GM19043 (cell line): ENCODE results near the gene DCDC2C.
A peak's percentile ranks its signal among the peaks of the same experiment; 100 is the strongest.

ENCODE experiments used
- ATAC-seq: cut with Tn5 transposase; IDR thresholded peaks from one replicate; pipeline ENCODE4 v1.9.1; 2021; ENCODE audit warnings: low read depth; ENCODE audit not compliant: unreplicated experiment

The DCDC2C gene

DNA sequence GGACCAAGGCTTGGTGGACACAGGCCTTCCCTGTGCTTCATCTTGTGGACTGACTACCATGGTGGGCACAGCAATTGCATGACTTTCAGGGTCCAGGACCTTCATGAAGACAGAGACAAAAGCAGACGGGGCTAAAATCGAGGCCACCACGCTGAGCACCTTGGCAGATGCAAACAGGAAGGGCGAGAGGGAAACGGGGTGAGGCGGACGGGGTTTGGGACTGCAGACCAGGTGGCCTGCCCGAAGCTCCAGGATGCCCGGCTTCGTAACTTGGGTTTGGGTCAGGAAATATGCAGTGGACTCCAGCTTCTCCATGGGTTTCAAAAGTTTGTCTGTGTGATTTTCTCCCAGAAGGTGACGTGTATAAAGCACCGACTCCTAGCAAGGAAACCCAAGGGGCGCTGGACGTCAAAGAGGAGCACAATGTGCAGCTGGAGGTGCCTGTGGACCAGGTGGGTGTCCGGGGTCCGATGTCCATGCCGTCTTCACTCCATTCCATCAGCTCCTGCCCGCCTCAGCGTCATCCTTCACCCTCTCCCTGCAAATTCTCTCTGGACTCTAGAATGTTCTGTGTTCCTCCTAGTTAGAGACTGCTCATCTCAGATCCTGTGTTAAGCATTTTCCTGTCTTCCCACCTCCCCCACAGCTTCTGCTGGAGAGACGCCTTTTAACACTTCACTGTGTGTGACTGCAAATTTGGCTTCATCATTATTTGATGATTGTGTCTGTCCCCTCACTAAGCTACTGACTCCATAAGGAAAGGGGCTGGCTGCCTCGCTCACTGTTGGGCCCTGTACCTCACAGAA lies 65.8 kb downstream of the DCDC2C start:
- ATAC-seq: no peak

DNA sequence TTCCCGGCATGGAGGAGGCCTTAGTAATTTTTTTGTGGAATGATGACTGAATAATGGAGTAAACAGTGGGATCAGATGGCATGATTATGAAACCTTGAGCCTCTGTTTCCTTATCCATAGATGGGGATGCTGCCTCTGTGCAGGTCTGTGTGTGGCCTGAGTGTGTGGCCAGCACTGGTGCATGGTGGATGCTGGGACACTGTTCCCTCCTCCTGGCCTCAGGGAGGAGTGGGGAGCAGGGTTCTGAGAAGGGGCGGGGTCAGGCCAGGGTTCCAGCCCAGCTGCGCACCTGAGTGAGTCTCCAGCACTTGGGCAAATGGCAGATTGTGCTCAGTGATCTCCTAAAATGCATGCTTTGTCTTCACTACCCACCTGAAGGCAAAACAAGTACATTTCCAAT lies 66.4 kb downstream of the DCDC2C start:
- no peak for ATAC-seq

- ATAC-seq: no peak
Measured at GRCh38 chr2:3770724-3771415, 67.5 kb downstream of the DCDC2C start.

GRCh38 chr2:3771576-3771975 lies 68.2 kb downstream of the DCDC2C start:
- ATAC-seq: no peak

DNA sequence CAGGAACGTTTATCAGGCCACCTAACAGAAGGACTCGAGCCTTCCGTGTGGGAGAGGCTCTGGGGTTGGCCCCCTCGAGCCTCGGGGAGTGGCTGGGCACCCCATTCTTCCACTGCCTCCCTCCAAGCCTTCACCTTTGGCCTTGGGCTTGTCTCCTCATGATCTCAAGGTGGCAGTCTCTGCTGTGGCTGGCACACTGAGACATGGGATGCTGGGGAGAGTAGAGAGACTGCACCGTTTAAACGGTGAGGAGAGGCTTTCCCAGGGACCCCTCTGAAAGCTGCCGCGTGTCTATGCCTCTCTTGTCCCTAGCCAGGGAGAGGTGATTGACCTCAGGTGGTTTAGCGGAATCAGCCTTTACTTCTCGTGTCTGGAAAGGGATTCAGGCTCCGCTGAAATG lies 71.0 kb downstream of the DCDC2C start:
- ATAC-seq: no peak

DNA sequence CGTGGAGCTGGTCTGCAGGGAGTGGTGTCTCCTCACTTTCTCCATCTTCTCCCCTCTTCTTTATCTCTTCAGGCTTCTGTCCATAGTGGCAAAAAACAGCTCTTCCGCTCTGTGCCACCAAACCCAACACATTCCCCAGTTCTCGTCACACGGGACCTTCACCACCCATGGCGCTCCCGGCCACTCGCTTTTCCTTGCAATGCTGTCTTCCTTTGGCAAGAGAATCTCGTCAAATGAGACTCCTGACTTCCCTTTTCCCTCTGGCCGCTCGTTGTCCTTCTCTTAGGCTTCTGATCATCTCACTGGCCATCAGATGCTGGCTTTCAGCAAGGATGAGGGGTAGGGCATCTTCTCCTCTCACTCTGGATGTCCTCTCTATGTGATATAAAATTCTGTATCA lies 72.9 kb downstream of the DCDC2C start:
- ATAC-seq: no peak

DNA sequence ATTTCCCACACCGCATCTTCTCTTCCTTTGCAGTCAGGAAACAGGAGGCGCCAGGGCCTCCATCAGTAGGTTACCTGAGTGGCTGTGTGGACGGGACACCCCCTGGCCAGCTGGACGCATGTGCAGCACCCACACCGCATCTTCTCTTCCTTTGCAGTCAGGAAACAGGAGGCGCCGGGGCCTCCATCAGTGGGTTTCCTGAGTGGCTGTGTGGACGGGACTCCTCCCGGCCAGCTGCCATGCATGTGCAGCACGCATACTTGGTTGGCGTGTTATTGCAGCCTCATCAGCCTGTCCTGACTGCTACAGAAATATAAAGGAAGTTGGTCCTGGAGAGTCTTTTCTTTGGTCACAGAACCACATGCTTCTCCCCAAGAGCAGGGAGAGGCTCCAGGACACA lies 74.6 kb downstream of the DCDC2C start:
- ATAC-seq: no peak

DNA sequence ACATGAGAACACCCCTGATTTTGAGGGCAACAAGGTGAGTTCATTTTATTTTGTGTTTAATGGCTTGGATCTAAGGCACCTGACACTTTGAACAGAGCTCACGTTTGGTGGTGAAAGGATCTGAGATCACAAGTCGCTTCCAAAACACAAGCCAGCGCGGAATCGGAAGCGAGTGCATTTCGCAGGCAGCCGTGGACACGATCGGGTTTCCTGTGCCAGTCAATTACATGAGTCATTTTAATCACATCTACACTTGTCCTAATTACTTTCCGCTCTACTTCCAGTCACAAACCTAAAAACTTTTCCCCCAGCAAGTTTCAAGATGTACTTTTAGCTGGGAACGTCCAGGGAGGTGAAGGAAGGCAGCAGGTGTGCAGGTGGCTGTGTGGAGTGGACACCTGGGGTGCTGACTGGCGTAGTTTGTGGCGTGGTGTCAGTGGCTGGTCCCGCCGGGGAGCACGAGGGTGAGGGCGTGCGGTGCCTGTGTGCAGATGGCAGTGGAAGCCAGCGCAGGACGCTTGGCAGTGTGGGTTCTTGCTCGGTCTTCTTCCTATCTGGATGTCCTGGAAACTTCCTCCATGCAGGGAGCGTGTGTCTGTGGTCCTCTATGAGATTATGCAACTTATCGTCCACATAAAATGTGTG lies 75.6 kb downstream of the DCDC2C start:
- no peak for ATAC-seq

DNA sequence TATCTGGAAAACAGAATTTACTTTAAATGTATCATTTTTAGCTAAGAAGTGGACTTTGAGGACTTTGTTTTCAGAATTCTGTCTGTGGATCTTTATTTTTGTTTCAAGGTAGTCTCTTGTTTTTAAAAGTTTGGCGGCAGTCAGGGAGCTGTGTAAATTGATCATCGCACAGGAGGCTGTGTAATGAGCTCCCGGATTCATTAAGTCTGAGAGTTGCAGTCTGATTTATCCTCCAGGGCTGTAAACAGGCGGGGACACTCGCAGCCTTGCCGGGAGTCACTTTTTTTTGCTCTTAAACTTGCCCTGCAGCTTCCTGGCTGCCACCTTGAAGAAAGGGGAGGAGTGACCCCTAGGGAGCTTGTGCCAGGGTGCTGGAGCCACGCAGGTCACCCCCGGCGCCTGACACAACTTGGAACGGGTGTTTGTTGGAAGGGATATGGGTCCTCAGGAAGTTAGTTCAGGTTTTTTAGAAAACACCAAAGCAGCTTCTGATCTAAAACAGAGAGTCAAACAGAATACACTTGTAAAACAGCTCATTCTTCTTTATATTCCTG lies 76.2 kb downstream of the DCDC2C start:
- no peak for ATAC-seq

- peak; percentile 100 for ATAC-seq
Measured at GRCh38 chr2:3780477-3781402, 77.4 kb downstream of the DCDC2C start.

- no peak for ATAC-seq
Measured at GRCh38 chr2:3784731-3785130, 81.4 kb downstream of the DCDC2C start.

DNA sequence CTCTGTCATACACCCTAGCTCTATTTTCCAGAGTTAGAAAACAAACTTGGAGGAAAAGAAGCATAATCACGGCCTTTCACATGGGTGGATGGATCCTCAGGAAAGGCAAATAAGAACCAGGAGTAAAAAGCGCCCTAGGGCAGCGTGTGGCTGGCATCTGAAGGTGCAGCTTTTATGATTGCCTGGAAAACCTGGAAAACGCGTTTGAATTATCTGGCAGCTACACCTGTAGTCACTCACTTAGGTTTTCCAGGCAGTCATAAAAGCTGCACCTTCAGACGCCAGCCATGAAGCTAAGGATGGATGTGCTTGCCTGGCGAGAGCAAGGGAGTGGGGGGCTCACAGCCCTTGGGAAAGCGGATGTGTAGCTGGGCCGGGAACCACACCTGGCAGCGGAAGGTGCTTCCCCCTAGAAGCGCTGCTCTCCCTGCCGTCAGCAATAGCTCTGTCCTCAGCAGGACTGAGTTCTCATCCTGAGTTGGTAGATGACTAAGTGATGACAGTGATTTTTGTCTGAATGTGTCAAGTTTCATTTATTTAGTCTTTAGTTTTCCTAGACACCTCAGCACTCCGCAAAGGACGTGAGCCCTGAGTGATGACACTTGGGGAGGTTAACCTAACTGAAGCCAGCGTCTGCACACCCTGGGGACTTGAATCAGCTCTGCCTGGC lies 82.0 kb downstream of the DCDC2C start:
- ATAC-seq: no peak

DNA sequence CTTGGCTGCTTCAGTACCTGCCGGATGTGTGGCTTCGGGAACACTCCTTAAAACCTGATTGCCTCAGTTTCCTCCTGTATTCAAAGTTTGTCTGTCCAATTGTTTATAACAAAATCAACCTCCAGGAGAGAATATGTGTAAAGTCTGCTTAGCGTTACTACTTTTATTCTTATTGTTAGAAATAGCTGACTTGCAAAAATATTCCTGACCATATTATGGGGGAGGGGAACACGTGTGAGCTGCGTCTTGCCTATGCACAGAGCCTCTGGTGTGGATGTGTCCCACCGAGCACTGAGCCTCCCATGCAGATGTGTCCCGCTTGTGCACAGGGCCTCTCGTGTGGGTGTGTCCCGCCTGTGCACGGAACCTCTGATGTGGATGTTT lies 82.5 kb downstream of the DCDC2C start:
- ATAC-seq: no peak

GRCh38 chr2:3787768-3788167 lies 84.4 kb downstream of the DCDC2C start:
- ATAC-seq: no peak

- no peak for ATAC-seq
Measured at GRCh38 chr2:3789256-3789655, 85.9 kb downstream of the DCDC2C start.

GRCh38 chr2:3793249-3793648 lies 89.9 kb downstream of the DCDC2C start:
- ATAC-seq: no peak

- ATAC-seq: no peak
Measured at GRCh38 chr2:3801506-3801905, 98.1 kb downstream of the DCDC2C start.

- no peak for ATAC-seq
Measured at GRCh38 chr2:3805201-3805939, 102.0 kb downstream of the DCDC2C start.

DNA sequence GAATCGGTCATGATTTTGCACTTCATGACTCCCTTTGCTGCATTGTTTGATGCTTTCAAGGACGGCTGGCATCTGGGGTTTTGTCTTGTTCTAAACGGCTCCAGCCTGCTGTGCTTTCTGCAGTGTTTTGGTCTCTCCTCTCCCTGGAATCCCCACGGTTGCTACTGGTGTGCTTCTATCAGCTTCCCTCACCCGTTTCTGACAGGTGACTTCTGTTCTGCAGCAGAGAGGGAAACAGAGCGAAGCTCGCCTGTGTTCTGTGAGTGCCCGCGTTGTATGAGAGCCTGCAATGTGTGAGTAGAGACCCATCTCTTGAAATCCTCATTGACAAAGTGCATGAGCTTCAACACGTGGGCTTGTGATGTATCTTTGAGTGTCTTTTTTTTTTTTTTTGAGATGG lies 102.8 kb downstream of the DCDC2C start:
- no peak for ATAC-seq
